BE2C (cell line): ENCODE results near the gene TP53I13. TPM values are rescaled to one million over a fixed set of nuclear protein-coding genes. Genes with fewer than 3 reads are reported as not detected.
A peak's percentile ranks its signal among the peaks of the same experiment; 100 is the strongest.

ENCODE experiments used
- DNase-seq: peaks from one replicate; pipeline ENCODE4 v3.0.0-alpha.2; 2020
- H3K27me3 ChIP-seq: fragments of 250-450 bp; sonication (Bioruptor Pico); 2 replicates; pipeline ENCODE4 v1.5.1; 2020; ENCODE audit warnings: mild to moderate bottlenecking
- H3K36me3 ChIP-seq: fragments of 250-450 bp; sonication (Bioruptor Pico); 2 replicates; pipeline ENCODE4 v1.5.1; 2020; ENCODE audit warnings: mild to moderate bottlenecking
- H3K4me1 ChIP-seq: fragments of 250-450 bp; sonication (Bioruptor Pico); 2 replicates; pipeline ENCODE4 v1.5.1; 2020
- H3K4me3 ChIP-seq: 2 replicates; pipeline ENCODE4 v1.5.1; 2011; ENCODE audit warnings: low read depth, low read length
- H3K9me3 ChIP-seq: fragments of 250-450 bp; sonication (Bioruptor Pico); 2 replicates; pipeline ENCODE4 v1.5.1; 2020
- CTCF ChIP-seq: IDR thresholded peaks from 2 replicates; pipeline ENCODE4 v1.5.1; 2012; ENCODE audit warnings: mild to moderate bottlenecking, low read depth, low read length
- polyA plus RNA-seq: library from polyadenylated mRNA; unstranded; fragments of >200 nt; gene quantifications from one replicate; pipeline ENCODE4 v1.2.1, GENCODE V29; 2012; ENCODE audit warnings: low read depth, missing spikeins; ENCODE audit not compliant: insufficient read length, insufficient read depth

The TP53I13 gene, protein sequence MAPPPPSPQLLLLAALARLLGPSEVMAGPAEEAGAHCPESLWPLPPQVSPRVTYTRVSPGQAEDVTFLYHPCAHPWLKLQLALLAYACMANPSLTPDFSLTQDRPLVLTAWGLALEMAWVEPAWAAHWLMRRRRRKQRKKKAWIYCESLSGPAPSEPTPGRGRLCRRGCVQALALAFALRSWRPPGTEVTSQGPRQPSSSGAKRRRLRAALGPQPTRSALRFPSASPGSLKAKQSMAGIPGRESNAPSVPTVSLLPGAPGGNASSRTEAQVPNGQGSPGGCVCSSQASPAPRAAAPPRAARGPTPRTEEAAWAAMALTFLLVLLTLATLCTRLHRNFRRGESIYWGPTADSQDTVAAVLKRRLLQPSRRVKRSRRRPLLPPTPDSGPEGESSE
- 11.0 TPM for polyA plus RNA-seq

DNA sequence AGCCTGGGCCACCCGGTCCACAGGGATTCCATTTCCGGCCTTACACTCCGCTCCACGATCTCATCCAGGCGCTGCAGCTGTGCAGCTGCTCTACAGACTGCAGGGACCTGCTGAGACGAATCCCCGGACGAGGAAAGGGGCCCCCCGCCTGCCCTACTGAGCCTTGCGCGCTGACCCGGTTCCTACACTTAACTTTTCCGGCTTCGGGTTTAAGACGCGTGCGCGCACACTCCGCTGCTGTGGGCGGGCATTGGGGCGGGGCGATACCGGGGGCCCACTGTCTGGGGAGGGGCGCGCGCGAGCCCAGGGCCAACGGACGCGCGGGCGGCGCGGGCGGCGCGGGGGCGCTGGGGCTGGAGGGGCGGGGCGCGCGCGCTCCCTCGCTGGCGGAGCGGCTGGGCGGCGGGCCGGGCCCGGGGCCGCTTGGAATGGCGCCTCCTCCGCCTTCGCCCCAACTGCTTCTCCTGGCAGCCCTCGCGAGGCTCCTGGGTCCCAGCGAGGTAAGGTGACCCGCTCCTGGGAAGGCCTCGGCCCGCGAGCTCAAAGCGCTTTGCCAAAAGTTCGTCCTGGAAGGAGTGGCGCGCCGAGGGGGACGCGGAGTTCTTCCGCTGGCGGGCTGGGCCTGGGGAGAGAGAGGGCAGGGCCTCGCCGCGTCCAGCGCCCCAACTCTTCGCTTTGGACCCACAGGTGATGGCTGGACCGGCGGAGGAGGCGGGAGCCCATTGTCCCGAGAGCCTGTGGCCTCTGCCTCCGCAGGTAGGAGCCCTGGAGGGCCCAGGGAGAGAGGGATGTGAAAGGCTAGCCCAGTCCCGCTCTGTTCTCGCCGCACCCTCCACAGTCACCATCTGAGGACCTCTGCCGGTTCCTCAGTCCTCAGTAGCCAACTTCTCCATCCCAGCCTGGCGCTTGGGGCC, at the start of gene TP53I13:
Gene TP53I13 (plus strand): TSS at position 371 of the 914 bp plus-strand sequence. CDS start 58 bp downstream, at position 429.
- Histone ChIP-seq H3K4me1 (peaks cover 4% of the 10 kb centered on the region), H3K4me3 (peak within 1 kb of the TSS; percentile 64), H3K36me3 (no peaks in the 10 kb centered on the region), H3K9me3 (no peaks in the 10 kb centered on the region), H3K27me3 (peaks cover 20% of the 10 kb centered on the region)
- no peak for TF ChIP-seq CTCF
- peak; percentile 79 for DNase-seq

DNA sequence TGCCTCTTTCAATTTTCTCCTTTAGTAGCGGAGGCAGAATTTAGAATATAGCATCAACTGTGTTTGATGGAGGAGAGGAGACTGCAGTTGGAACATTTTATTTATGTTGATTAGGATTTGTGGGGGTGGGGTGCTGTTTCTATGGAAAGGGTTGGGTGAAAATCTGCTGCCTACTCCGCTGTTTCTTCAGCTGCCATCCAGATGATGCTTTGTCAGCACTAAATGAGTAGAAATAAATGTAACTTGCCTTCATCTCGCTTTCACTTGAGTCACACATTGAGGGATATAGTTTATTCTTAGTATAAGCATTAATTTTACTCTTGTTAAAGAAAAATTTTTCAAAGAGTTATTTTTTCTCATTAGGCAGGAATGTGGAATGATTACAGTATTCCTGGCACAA, 43.8 kb upstream of the TP53I13 start:
- Histone ChIP-seq H3K9me3 (no peaks in the 10 kb centered on the region), H3K36me3 (no peaks in the 10 kb centered on the region; the same call in 1 of the 2 replicates), H3K4me1 (no peaks in the 10 kb centered on the region), H3K4me3 (no peak overlapping the region), H3K27me3 (no peaks in the 10 kb centered on the region)
- DNase-seq: no peak
- TF ChIP-seq CTCF: no peak

- H3K4me3 ChIP-seq: no peak overlapping the region
- H3K4me1 ChIP-seq: no peaks in the 10 kb centered on the region
- H3K36me3 ChIP-seq: no peaks in the 10 kb centered on the region; the same call in 1 of the 2 replicates
- DNase-seq: no peak
- no peaks in the 10 kb centered on the region for H3K9me3 ChIP-seq
- TF ChIP-seq CTCF: no peak
- H3K27me3 ChIP-seq: no peaks in the 10 kb centered on the region
These were observed 42.2 kb upstream of the TP53I13 start for GRCh38 chr17:29526322-29526721.

DNA sequence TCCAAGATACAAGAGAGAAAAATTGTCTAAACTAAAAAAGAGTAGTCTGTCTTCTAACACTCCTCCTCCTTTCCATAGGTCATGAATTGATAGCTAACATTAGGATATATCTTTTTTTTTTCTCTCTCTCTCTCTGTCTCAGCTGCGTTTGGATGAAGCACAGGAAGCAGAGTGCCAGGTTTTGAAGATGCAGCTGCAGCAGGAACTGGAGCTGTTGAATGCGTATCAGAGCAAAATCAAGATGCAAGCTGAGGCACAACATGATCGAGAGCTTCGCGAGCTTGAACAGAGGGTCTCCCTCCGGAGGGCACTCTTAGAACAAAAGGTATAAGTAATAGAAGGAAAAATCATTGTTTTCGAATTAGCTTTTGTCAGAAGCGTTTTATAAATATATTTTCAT, 34.5 kb upstream of the TP53I13 start:
- Histone ChIP-seq H3K36me3 (no peaks in the 10 kb centered on the region), H3K4me3 (no peak overlapping the region), H3K27me3 (no peaks in the 10 kb centered on the region), H3K4me1 (no peaks in the 10 kb centered on the region), H3K9me3 (no peaks in the 10 kb centered on the region)
- DNase-seq: no peak
- TF ChIP-seq CTCF: no peak

GRCh38 chr17:29544066-29544465, 24.4 kb upstream of the TP53I13 start:
- DNase-seq: no peak
- no peak overlapping the region for H3K4me3 ChIP-seq
- no peaks in the 10 kb centered on the region for H3K27me3 ChIP-seq
- peaks cover 2% of the 10 kb centered on the region; the same call in 1 of the 2 replicates for H3K4me1 ChIP-seq
- no peaks in the 10 kb centered on the region; the same call in none of the 2 replicates for H3K36me3 ChIP-seq
- TF ChIP-seq CTCF: no peak
- H3K9me3 ChIP-seq: no peaks in the 10 kb centered on the region
